ENCODE measurements around the gene SERINC3. TPM values are rescaled to one million over a fixed set of nuclear protein-coding genes. Genes with fewer than 3 reads are reported as not detected.

The SERINC3 gene
- total and polyA plus RNA-seq, 2 donors (not counting 1 experiment from before 2014, with no cell fraction given), result 31.4 to 51.6 TPM

- H3K9me3 ChIP-seq (ENCODE audit: control extremely low read depth in 1 of 3, control insufficient read depth in 2 of 3, insufficient read depth in 1 of 3, low read length in 2 of 3), result no peaks in the 10 kb centered on the region
- no peaks in the 10 kb centered on the region for H3K27me3 ChIP-seq (replicated peaks in 1 of 4; ENCODE audit: control extremely low read depth in 1 of 4, control insufficient read depth in 3 of 4, insufficient read depth in 4 of 4, low read length in 3 of 4)
- H3K79me2 ChIP-seq (ENCODE audit: control insufficient read depth, insufficient read depth, low read length), result no peaks in the 10 kb centered on the region
- H3K36me3 ChIP-seq (replicated peaks in 1 of 2; ENCODE audit: control extremely low read depth in 1 of 2, control insufficient read depth in 1 of 2, extremely low read depth in 1 of 2, insufficient read depth in 2 of 2, low read length in 1 of 2), result no peaks in the 10 kb centered on the region
- no peak for TF ChIP-seq CTCF (IDR thresholded peaks at IDR 0.05)
- no peak for TF ChIP-seq EZH2 (IDR thresholded peaks at IDR 0.05; ENCODE audit: borderline replicate concordance, insufficient read depth, low read depth, low read length, poor library complexity, severe bottlenecking)
- no peaks in the 10 kb centered on the region for H3K27me3 Mint-ChIP-seq
- H3K4me3 Mint-ChIP-seq, result no peak overlapping the region
- POLR2A ChIA-PET, result no interaction called here
- DNase-seq (no peak), ATAC-seq (ENCODE audit: low read depth) (no peak)
- no peaks in the 10 kb centered on the region for H3K9me3 Mint-ChIP-seq (ENCODE audit: insufficient read depth)
- CTCF ChIA-PET, result interaction anchor here (1.3 kb wide), 1 partner anchor 72 kb away, joined by 5 read pairs; no protein-coding TSS in a partner anchor
- no peaks in the 10 kb centered on the region for H3K4me1 ChIP-seq (ENCODE audit: control insufficient read depth in 2 of 2, insufficient read depth in 2 of 2, low read length in 2 of 2)
- no CpG with 5 or more reads among the region's 1 CpG for WGBS (ENCODE audit: insufficient coverage)
- H4K20me1 ChIP-seq (ENCODE audit: control insufficient read depth, insufficient read depth, low read length, poor library complexity, severe bottlenecking), result no peaks in the 10 kb centered on the region
- H3K4me3 ChIP-seq (ENCODE audit: control extremely low read depth in 1 of 5, extremely low read depth in 1 of 5, insufficient read depth in 1 of 5, low read depth in 2 of 5, low read length in 4 of 5), result no peak overlapping the region
- H3K27ac ChIP-seq (ENCODE audit: low read length in 2 of 2), result no peak overlapping the region
- H3K9ac ChIP-seq (ENCODE audit: low read length), result no peak overlapping the region
- H3K4me1 Mint-ChIP-seq, result no peaks in the 10 kb centered on the region
- H3K4me2 ChIP-seq (replicated peaks; ENCODE audit: low read depth, low read length, poor library complexity, severe bottlenecking), result no peak overlapping the region
- no peak overlapping the region for H3K27ac Mint-ChIP-seq
- H2AFZ ChIP-seq (ENCODE audit: insufficient read depth, low read depth, low read length, poor library complexity, severe bottlenecking), result no peak overlapping the region
- intact Hi-C loops (cut with micrococcal nuclease), result no loop called here
Observed at GRCh38 chr20:44537993-44538392, 16.1 kb upstream of the SERINC3 start.

- Mint-ChIP-seq H3K27me3 (no peaks in the 10 kb centered on the region), H3K9me3 (ENCODE audit: insufficient read depth) (no peaks in the 10 kb centered on the region), H3K4me3 (no peak overlapping the region), H3K4me1 (peaks cover 5% of the 10 kb centered on the region), H3K27ac (no peak overlapping the region)
- H4K20me1 ChIP-seq (ENCODE audit: control insufficient read depth, insufficient read depth, low read length, poor library complexity, severe bottlenecking), result no peaks in the 10 kb centered on the region
- ATAC-seq (ENCODE audit: low read depth) (no peak), DNase-seq (no peak)
- 86% methylated on average over 2 of the region's 3 CpGs for WGBS (ENCODE audit: insufficient coverage)
- intact Hi-C loops (cut with micrococcal nuclease), result no loop called here
- ChIA-PET POLR2A (no interaction called here), CTCF (interaction anchor here (0.6 to 1.8 kb wide), 3 partner anchors 9 to 73 kb away, joined by 3 to 8 read pairs (median 3); no protein-coding TSS in a partner anchor)
- H3K79me2 ChIP-seq (ENCODE audit: control insufficient read depth, insufficient read depth, low read length), result no peaks in the 10 kb centered on the region
- no peaks in the 10 kb centered on the region for H3K9me3 ChIP-seq (ENCODE audit: control extremely low read depth in 1 of 3, control insufficient read depth in 2 of 3, insufficient read depth in 1 of 3, low read length in 2 of 3)
- TF ChIP-seq CTCF (IDR thresholded peaks at IDR 0.05) (no peak), EZH2 (IDR thresholded peaks at IDR 0.05; ENCODE audit: borderline replicate concordance, insufficient read depth, low read depth, low read length, poor library complexity, severe bottlenecking) (no peak)
- no peaks in the 10 kb centered on the region for H3K36me3 ChIP-seq (replicated peaks in 1 of 2; ENCODE audit: control extremely low read depth in 1 of 2, control insufficient read depth in 1 of 2, extremely low read depth in 1 of 2, insufficient read depth in 2 of 2, low read length in 1 of 2)
- H3K9ac ChIP-seq (ENCODE audit: low read length), result no peak overlapping the region
- H3K27me3 ChIP-seq (replicated peaks in 1 of 4; ENCODE audit: control extremely low read depth in 1 of 4, control insufficient read depth in 3 of 4, insufficient read depth in 4 of 4, low read length in 3 of 4), result no peaks in the 10 kb centered on the region
- H3K4me3 ChIP-seq (ENCODE audit: control extremely low read depth in 1 of 5, extremely low read depth in 1 of 5, insufficient read depth in 1 of 5, low read depth in 2 of 5, low read length in 4 of 5), result no peak overlapping the region
- H3K4me1 ChIP-seq (ENCODE audit: control insufficient read depth in 2 of 2, insufficient read depth in 2 of 2, low read length in 2 of 2), result peaks cover 10 to 13% of the 10 kb centered on the region in 2 donors
- no peak overlapping the region for H2AFZ ChIP-seq (ENCODE audit: insufficient read depth, low read depth, low read length, poor library complexity, severe bottlenecking)
- no peak overlapping the region for H3K4me2 ChIP-seq (replicated peaks; ENCODE audit: low read depth, low read length, poor library complexity, severe bottlenecking)
- no peak overlapping the region for H3K27ac ChIP-seq (ENCODE audit: low read length in 2 of 2)
Observed at GRCh38 chr20:44536175-44536574, 14.3 kb upstream of the SERINC3 start.

Measured in B cell (primary cell).